ENCODE measurements around the gene GPR87. TPM values are rescaled to one million over a fixed set of nuclear protein-coding genes. Genes with fewer than 3 reads are reported as not detected.

Gene GPR87
- total and polyA plus RNA-seq, 2 experiments from 2014 or later = 0.22 TPM; not detected in 1

DNA sequence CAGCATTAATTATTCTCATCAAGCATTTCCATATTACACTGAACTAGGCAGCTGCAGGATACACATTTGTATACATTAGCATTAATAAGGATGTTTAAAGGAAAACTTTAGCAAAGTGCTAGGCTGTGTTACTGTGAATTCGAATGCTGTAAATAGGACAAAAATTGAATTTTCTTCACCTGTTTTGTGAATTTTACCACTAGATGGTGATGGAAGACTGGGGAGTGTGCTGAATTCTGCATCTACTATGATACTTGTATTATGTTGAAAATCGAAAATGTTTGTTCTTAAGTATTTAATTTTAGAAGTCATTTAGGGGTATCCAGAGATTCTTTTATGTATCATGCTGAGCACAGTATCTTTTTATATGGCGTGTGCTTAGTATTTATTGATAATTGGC, 25.9 kb downstream of the GPR87 start:
- 15% methylated on average over 3 of the region's 3 CpGs for WGBS, 2 experiments (ENCODE audit: low coverage in 1 of 2, low lambda C conversion rate in 2 of 2, missing lambda C conversion rate in 2 of 2)
- TF ChIP-seq EZH2phosphoT487 (IDR thresholded peaks at IDR 0.05; ENCODE audit: insufficient read depth, low read depth) = no peak
- TF ChIP-seq EZH2 (IDR thresholded peaks at IDR 0.05; ENCODE audit: insufficient read depth, poor library complexity, severe bottlenecking) = no peak
- in situ Hi-C loops (cut with MboI) = loop anchor here (10.0 kb wide), 3 partner anchors 364 to 624 kb away; no protein-coding TSS in a partner anchor

DNA sequence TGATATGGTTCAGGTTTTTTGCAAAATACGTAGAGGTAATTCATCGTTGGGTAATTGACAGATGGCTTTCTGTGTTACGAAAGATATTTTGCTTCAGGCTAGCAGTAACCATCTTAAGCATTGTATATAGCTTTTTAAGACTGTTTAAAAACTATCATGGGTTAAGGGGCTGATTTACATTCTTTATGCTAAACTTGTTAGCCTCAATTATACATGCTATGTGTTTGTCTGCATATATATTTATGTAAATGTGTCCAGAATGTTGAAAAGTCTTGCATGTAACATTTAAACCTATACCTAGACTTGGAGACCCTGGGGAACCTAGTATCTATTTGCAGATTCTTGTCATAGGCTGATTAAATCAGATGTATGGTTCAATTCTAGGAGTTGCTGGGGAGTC, 27.2 kb downstream of the GPR87 start:
- no peak overlapping the region for H3K4me3 ChIP-seq
- no peaks in the 10 kb centered on the region for H3K9me2 ChIP-seq (ENCODE audit: insufficient read depth)
- H3K9ac ChIP-seq = no peak overlapping the region
- H4K20me1 ChIP-seq (ENCODE audit: insufficient read depth) = no peaks in the 10 kb centered on the region
- no peak for DNase-seq
- no peak overlapping the region for H3K4me2 ChIP-seq (ENCODE audit: unreplicated experiment)
- H3K9me3 ChIP-seq (ENCODE audit: low read depth) = no peaks in the 10 kb centered on the region
- 60 to 61% methylated on average over 3 of the region's 3 CpGs for WGBS, 2 experiments (ENCODE audit: low coverage in 1 of 2, low lambda C conversion rate in 2 of 2, missing lambda C conversion rate in 2 of 2)
- TF ChIP-seq EZH2phosphoT487 (IDR thresholded peaks at IDR 0.05; ENCODE audit: insufficient read depth, low read depth) = no peak
- no peak for TF ChIP-seq EZH2 (IDR thresholded peaks at IDR 0.05; ENCODE audit: insufficient read depth, poor library complexity, severe bottlenecking)
- no peaks in the 10 kb centered on the region for H3K4me1 ChIP-seq (ENCODE audit: insufficient read depth)
- H3K27me3 ChIP-seq (replicated peaks; ENCODE audit: insufficient read depth) = no peaks in the 10 kb centered on the region
- H3K79me2 ChIP-seq (ENCODE audit: insufficient read depth) = no peaks in the 10 kb centered on the region
- H3K27ac ChIP-seq = no peak overlapping the region
- in situ Hi-C loops (cut with MboI) = no loop called here
- no peaks in the 10 kb centered on the region for H3K36me3 ChIP-seq (ENCODE audit: low read depth)
- H3F3A ChIP-seq (ENCODE audit: insufficient read depth) = no peaks in the 10 kb centered on the region
- H2AFZ ChIP-seq = no peak overlapping the region

More for the DNA sequence above, 25.9 kb downstream of the GPR87 start:
- Histone ChIP-seq H3K9ac (no peak overlapping the region), H3K4me3 (no peak overlapping the region), H3F3A (ENCODE audit: insufficient read depth) (no peaks in the 10 kb centered on the region), H3K27ac (no peak overlapping the region), H3K9me3 (ENCODE audit: low read depth) (no peaks in the 10 kb centered on the region), H4K20me1 (ENCODE audit: insufficient read depth) (no peaks in the 10 kb centered on the region), H3K27me3 (replicated peaks; ENCODE audit: insufficient read depth) (no peaks in the 10 kb centered on the region), H2AFZ (no peak overlapping the region), H3K4me1 (ENCODE audit: insufficient read depth) (no peaks in the 10 kb centered on the region), H3K36me3 (ENCODE audit: low read depth) (no peaks in the 10 kb centered on the region), H3K4me2 (ENCODE audit: unreplicated experiment) (no peak overlapping the region), H3K79me2 (ENCODE audit: insufficient read depth) (no peaks in the 10 kb centered on the region), H3K9me2 (ENCODE audit: insufficient read depth) (no peaks in the 10 kb centered on the region)
- peak; percentile 73 for DNase-seq

DNA sequence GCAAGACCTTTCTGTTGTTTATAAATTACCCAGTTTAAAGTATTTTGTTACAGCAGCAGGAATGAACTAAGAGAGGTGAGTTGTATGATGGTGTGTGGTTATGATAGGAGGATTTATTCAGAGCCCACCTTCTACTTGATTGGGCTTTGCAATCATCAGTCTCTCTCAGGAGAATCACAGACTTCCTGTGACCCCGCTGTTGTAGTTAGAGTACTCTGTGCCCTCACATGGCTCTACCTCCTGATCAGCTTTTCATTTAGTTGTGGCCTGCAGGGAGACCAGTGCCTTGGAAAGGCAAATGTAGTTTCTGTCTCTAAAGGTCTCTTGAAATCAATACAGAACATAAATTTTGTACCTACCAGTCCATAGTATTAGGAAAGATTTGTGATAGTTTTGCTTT, 30.7 kb downstream of the GPR87 start:
- Histone ChIP-seq H2AFZ (no peak overlapping the region), H3K9me3 (ENCODE audit: low read depth) (no peaks in the 10 kb centered on the region), H3K9me2 (ENCODE audit: insufficient read depth) (no peaks in the 10 kb centered on the region), H3K4me1 (ENCODE audit: insufficient read depth) (peaks cover 5% of the 10 kb centered on the region; the same call in 1 of the 2 replicates), H3K27me3 (replicated peaks; ENCODE audit: insufficient read depth) (no peaks in the 10 kb centered on the region), H3K79me2 (ENCODE audit: insufficient read depth) (no peaks in the 10 kb centered on the region), H3K27ac (no peak overlapping the region), H3F3A (ENCODE audit: insufficient read depth) (peaks cover 11% of the 10 kb centered on the region; the same call in 1 of the 2 replicates), H3K36me3 (ENCODE audit: low read depth) (no peaks in the 10 kb centered on the region), H4K20me1 (ENCODE audit: insufficient read depth) (no peaks in the 10 kb centered on the region), H3K4me2 (ENCODE audit: unreplicated experiment) (no peak overlapping the region), H3K4me3 (no peak overlapping the region), H3K9ac (no peak overlapping the region)
- in situ Hi-C loops (cut with MboI) = no loop called here
- WGBS, 2 experiments (ENCODE audit: low coverage in 1 of 2, low lambda C conversion rate in 2 of 2, missing lambda C conversion rate in 2 of 2) = 100% methylated on average over 1 of the region's 1 CpG
- DNase-seq = no peak
- TF ChIP-seq EZH2phosphoT487 (IDR thresholded peaks at IDR 0.05; ENCODE audit: insufficient read depth, low read depth) (no peak), EZH2 (IDR thresholded peaks at IDR 0.05; ENCODE audit: insufficient read depth, poor library complexity, severe bottlenecking) (no peak)

DNA sequence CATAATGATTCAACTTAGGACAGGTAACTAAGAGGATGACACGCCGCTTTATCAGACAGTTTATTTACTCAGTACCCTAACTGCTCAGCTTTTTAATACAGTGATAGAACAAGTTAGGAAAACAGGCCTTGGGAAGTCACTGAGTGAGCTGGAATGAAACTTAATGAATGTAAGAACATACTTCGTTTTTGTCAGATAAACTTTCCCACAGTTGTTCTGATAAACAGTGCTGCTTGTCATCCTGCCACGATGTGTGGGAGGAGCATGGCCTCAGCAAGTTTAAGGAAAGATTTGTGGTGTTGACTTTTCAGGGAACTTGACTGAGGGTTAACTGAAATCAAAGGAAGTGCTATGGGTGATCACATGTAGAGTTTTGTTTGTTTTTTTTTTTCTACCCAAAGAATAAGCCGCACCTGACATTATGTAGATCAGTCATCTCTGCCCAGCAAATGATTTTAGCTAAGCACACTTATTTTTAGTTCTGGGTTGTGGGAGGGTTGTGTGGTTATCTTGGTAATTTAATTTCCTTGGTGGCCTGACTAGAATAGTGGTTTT, 32.6 kb downstream of the GPR87 start:
- peaks cover 5% of the 10 kb centered on the region; the same call in 1 of the 2 replicates for H3K4me1 ChIP-seq (ENCODE audit: insufficient read depth)
- no peak overlapping the region for H3K4me3 ChIP-seq
- no peak overlapping the region for H2AFZ ChIP-seq
- in situ Hi-C loops (cut with MboI) = no loop called here
- H3K9me3 ChIP-seq (ENCODE audit: low read depth) = no peaks in the 10 kb centered on the region
- TF ChIP-seq EZH2 (IDR thresholded peaks at IDR 0.05; ENCODE audit: insufficient read depth, poor library complexity, severe bottlenecking) (no peak), EZH2phosphoT487 (IDR thresholded peaks at IDR 0.05; ENCODE audit: insufficient read depth, low read depth) (no peak)
- WGBS, 2 experiments (ENCODE audit: low coverage in 1 of 2, low lambda C conversion rate in 2 of 2, missing lambda C conversion rate in 2 of 2) = 57 to 67% methylated on average over 5 of the region's 5 CpGs
- H3K36me3 ChIP-seq (ENCODE audit: low read depth) = no peaks in the 10 kb centered on the region
- H3K9ac ChIP-seq = no peak overlapping the region
- H3K27me3 ChIP-seq (replicated peaks; ENCODE audit: insufficient read depth) = no peaks in the 10 kb centered on the region
- H3K79me2 ChIP-seq (ENCODE audit: insufficient read depth) = no peaks in the 10 kb centered on the region
- no peaks in the 10 kb centered on the region for H3K9me2 ChIP-seq (ENCODE audit: insufficient read depth)
- peaks cover 11% of the 10 kb centered on the region; the same call in 1 of the 2 replicates for H3F3A ChIP-seq (ENCODE audit: insufficient read depth)
- DNase-seq = peak; percentile 27
- no peak overlapping the region for H3K4me2 ChIP-seq (ENCODE audit: unreplicated experiment)
- H3K27ac ChIP-seq = no peak overlapping the region
- no peaks in the 10 kb centered on the region for H4K20me1 ChIP-seq (ENCODE audit: insufficient read depth)
